Measurements from ENCODE around the gene LRRC1.
A peak's percentile ranks its signal among the peaks of the same experiment; 100 is the strongest.

The LRRC1 gene

DNA sequence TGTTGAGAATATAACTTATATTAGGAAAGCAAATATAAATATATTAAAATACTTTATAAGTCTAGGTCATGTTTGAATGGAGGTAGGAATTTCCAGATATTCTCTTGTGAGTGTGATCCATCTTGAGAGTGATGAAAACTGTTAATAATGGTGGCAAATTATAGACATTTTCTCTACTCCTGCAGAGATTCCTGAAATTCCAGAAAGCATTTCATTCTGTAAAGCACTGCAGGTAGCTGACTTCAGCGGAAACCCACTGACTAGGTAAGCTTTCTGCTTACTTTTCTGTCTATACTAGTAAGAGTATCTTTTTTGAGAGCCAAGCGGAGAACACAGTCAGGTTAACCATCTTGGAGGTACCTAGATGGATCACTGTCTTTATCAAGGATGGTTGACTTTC is 84.0 kb downstream of the LRRC1 start:
- no peak for DNase-seq (ENCODE audit: low read depth in 2 of 3, low spot score in 1 of 3)

- DNase-seq (ENCODE audit: low read depth in 2 of 3, low spot score in 1 of 3): no peak
Measured at GRCh38 chr6:53879608-53880007, 84.8 kb downstream of the LRRC1 start.

- no peak for DNase-seq (ENCODE audit: low read depth in 2 of 3, low spot score in 1 of 3)
Measured at GRCh38 chr6:53887316-53887715, 92.5 kb downstream of the LRRC1 start.

DNA sequence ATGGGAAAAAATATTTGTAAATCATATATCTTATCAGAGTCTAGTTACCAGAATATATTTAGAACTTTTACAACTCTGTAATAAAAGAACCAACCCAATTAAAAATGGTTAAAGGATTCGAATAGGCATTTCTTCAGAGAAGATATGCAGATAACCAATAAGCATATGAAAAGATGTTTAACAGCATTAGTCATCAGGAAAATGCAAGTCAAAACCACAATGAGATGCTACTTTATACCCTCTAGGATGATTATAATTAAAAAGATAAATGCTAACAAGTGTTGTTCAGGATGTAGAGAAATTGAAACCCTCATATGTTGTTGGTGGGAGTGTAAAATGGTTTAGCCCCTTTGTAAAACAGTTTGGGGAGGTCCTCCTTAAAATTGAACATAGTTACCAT is 94.1 kb downstream of the LRRC1 start:
- DNase-seq (ENCODE audit: low read depth in 2 of 3, low spot score in 1 of 3): no peak

GRCh38 chr6:53889365-53889764 is 94.6 kb downstream of the LRRC1 start:
- no peak for DNase-seq (ENCODE audit: low read depth in 2 of 3, low spot score in 1 of 3)

DNA sequence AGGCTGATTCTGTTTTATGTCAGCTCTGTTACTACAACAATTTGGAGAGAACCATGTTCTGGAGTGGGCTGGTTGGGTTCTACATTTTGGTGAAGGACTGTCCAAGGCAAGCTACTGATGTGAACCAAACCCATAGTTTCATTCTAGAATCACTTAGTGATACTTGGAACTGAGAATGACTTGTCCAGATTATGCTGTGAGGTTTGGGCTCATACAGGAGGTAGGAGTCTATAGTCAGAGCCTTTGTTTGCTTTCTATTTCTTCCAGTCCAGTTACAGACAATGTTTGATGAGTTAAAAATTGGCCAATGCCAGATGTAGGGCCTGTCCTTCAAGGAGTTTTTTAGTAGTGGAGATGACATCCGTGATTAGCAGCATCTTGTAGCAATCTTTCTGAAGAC is 97.9 kb downstream of the LRRC1 start:
- DNase-seq (ENCODE audit: low read depth in 2 of 3, low spot score in 1 of 3): no peak

- DNase-seq (ENCODE audit: low read depth in 2 of 3, low spot score in 1 of 3): peak; percentile 44 to 52 (median 45)
Measured at GRCh38 chr6:53894091-53894490, 99.3 kb downstream of the LRRC1 start.

- DNase-seq (ENCODE audit: low read depth in 2 of 3, low spot score in 1 of 3): no peak
Measured at GRCh38 chr6:53896196-53896595, 101.4 kb downstream of the LRRC1 start.

- no peak for DNase-seq (ENCODE audit: low read depth in 2 of 3, low spot score in 1 of 3)
Measured at GRCh38 chr6:53898026-53898795, 103.4 kb downstream of the LRRC1 start.

DNA sequence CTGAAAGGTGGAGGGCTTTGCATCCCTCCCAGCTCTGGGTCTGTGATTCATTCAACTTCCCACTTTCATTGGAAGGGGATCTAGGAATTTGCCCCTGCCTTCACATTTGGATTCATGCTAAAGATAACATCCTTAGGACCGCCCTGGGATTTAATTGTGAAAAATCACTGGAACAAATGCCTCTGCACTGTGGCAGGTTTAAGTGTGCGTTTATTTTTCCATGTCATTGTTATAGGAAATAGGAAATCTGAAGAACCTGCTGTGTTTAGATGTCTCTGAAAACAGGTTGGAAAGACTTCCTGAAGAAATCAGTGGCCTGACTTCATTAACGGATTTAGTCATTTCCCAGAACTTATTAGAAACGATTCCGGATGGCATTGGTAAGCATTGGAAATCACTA is 104.7 kb downstream of the LRRC1 start:
- no peak for DNase-seq (ENCODE audit: low read depth in 2 of 3, low spot score in 1 of 3)

DNA sequence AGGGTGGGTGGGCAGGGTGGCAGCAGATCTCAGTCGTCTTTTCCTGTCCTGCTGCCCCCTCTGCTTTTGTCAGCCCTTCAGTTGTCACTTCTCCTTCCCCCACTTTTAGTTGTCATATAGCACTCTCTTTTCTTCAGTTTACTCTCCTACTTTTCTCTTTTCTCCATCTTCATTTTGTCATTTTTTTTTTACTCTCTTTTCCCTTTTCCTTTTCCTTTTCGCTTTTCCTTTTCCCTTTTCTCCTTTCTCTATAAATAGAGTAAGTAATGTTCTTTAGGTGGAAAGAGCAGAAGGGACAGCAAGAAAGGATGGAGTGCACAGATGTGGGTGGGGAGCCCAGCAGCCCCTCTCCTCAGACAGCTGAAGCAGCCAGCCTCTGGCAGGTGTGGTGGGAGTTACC is 108.6 kb downstream of the LRRC1 start:
- DNase-seq (ENCODE audit: low read depth in 2 of 3, low spot score in 1 of 3): no peak

- no peak for DNase-seq (ENCODE audit: low read depth in 2 of 3, low spot score in 1 of 3)
Measured at GRCh38 chr6:53906103-53906502, 111.3 kb downstream of the LRRC1 start.

DNA sequence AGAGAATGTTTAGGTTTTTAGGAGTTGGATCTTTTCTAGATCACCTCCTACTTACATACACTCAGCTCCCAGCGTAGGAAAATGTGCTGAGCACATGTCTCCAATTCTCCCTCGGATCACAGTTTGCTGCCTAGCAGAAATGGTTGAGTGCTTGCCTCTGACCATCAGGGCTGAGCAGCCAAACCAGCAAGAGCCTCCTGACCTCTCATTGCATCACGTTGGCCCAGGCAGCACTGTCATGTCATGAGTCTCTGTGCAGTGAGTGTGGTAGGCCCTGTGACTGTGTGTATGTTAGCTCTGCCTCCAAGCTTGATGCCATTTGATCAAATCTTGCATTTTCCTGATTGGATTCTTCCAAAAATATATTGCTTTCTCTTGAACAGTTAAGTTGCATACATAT is 112.0 kb downstream of the LRRC1 start:
- DNase-seq (ENCODE audit: low read depth in 2 of 3, low spot score in 1 of 3): no peak

- no peak for DNase-seq (ENCODE audit: low read depth in 2 of 3, low spot score in 1 of 3)
Measured at GRCh38 chr6:53910834-53911233, 116.0 kb downstream of the LRRC1 start.

GRCh38 chr6:53912661-53913060 is 117.9 kb downstream of the LRRC1 start:
- DNase-seq (ENCODE audit: low read depth in 2 of 3, low spot score in 1 of 3): no peak

- no peak for DNase-seq (ENCODE audit: low read depth in 2 of 3, low spot score in 1 of 3)
Measured at GRCh38 chr6:53913286-53913685, 118.5 kb downstream of the LRRC1 start.

GRCh38 chr6:53915026-53915691 is 120.4 kb downstream of the LRRC1 start:
- DNase-seq (ENCODE audit: low read depth in 2 of 3, low spot score in 1 of 3): no peak

DNA sequence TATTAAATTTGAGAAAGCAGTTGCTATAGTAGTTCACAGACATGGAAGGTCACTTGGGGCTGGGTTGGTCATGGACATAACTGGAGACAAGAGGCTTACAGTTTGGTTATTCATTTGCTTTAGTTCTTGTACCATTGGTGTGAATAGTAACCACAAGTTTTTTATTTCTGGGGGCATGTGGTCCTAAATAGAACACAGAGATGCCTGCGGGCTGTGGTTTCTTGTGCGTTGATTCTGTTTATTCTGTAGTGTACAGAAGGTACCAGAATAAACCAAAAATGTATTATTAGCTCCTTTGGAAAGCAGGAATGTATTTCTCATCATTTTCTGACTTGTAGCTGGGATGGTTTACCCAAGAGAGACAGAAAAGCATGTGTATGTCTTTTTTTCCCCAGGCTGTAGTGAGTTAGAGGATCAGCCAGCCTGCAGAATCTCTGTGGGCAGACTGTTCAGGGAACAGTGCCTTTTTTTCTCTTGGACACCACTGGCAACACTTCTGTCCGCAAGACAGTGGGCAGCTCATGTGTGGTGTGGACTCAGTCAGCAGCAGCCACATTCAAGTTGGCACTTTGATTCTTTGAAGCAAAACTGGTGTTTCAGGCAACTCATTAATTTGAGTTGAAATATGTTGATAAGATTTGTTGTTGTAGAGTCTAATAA is 122.1 kb downstream of the LRRC1 start:
- no peak for DNase-seq (ENCODE audit: low read depth in 2 of 3, low spot score in 1 of 3)

GRCh38 chr6:53917464-53917842 is 122.6 kb downstream of the LRRC1 start:
- no peak for DNase-seq (ENCODE audit: low read depth in 2 of 3, low spot score in 1 of 3)

DNA sequence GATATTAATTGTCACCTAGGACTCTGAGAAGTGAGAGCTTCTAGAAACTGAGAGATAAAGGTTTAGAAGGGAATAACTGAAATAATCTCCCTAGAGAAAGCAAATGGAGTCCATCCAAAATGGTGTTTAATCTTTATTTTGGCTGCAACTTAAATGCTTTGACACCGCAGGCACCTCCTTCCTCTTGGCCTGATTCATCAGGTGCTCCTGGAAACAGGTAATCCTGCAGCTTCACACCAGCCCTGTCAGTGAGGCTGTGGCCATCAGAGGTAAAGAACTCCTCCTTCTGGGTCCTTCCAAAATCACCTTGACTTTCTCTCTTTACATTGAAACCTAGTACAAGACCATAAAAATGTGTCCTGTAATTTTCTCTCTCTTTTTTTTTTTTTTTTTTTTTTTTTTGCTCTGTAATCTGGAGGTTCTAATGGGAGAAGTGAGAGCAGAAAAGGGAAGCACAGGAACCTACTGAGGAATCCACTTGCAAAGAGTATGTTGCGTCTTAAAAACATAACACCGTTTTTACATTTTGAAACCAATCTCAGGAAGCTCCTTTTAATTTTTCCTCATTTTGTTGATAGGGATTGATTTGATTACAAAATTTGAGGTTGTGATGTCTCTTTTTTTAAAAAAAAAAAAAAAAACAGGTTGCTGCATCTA is 124.2 kb downstream of the LRRC1 start:
- no peak for DNase-seq (ENCODE audit: low read depth in 2 of 3, low spot score in 1 of 3)

DNA sequence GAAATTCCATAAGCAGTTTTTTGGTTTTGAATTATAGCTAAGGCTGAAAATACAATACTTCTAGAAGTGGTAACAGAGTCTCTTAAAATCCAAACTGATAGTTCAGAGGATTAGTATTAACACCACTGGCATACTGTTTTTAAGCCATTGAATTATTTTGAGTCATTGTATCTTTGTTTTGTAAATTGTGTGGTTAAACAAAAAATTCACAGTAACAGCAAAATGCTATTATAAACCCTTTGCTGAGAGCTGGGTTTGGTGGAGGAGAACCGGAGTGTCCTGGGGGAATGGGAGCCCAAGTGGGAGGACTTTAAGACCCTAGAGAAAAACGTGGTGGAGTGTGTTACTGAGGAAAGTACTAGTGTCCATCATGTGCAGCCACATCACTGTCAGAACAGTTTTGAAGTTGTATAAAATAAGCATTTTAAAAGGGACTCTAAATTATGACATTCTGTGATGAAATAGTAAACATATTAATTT is 125.1 kb downstream of the LRRC1 start:
- DNase-seq (ENCODE audit: low read depth in 2 of 3, low spot score in 1 of 3): no peak

- no peak for DNase-seq (ENCODE audit: low read depth in 2 of 3, low spot score in 1 of 3)
Measured at GRCh38 chr6:53920881-53921280, 126.1 kb downstream of the LRRC1 start.

All from stimulated activated CD4-positive, alpha-beta T cell treated with anti-CD3 and anti-CD28 coated beads, Interleukin-12 subunit alpha, Interleukin-12 subunit beta, amount 100 ng/mL, for 48 hours (primary cell).